CD4-positive, alpha-beta T cell treated with Interferon alpha-2 for 1 hour (primary cell): ENCODE data around the gene MDH2.
"Not testable (repeated sequence)": the region's sequence is repeated elsewhere in the genome, so short reads cannot be mapped to it uniquely, and the experiment has no call there.

Source experiments
- DNase-seq, 2 donors: peaks; one replicate each; pipeline ENCODE4 v3.0.0-alpha.2; 2020 to 2022

The MDH2 gene

DNA sequence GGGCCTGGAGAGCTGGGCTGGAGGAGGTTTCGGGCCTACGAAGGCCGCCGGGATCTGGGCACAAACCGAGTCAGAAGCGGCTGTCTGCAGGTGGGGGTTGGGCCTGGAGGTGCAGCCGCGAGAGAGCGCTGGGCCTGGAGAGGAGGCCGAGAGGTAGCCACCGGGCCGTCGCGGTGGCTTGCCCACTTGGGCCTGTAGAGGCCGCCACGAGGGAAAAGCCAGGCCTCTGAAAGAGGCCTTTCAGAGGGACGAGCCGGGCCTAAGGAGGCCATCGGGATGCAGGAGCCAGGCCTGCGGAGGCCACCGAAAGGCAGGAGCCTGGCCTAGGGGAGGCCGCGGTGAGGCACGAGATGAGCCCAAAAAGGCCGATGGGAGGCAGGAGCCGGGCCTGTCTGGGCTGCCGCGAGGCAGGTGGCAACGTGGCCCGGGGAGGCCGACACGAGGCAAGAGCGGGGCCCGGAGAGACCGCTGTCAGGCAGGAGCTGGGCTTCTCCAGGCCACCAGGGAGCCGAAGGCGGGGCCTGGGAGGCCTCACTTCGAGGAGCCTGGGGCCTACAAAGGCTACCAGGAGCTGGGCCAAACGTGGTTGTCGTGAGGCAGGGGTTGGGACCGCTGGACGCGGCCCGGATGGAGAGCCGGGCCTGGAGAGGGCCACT is 25.6 kb downstream of the MDH2 start:
- no peak for DNase-seq

DNA sequence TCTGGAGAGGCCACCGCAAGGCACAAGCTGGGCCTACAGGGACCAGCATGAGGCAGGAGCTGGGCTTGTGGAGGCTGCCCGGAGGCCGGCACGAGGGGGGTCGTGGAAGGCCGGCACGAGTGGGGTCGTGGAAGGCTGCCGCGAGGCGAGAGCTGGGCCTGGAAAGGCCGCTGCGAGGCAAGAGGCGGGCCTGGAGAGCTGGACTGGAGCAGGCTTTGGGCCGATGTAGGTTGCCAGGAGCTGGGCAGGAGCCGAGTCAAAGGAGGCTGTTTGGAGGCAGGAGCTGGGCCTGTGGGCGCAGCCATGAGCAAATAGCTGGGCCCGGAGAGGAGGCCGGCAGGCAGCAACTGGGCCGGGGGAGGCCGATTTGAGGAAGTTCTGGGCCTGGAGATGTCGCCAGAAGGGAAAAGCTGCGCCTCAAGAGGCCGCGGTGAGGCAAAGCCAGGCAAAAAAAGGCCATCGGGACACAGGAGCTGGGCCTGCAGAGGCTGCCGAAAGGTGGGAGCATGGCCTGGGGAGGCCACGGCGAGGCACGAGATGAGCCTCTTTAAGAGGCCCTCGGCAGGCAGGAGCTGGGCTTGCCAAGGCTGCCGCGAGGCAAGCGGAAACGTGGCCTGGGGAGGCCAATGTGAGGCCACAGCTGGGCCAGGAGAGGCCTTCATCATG is 26.5 kb downstream of the MDH2 start:
- DNase-seq = no peak

DNA sequence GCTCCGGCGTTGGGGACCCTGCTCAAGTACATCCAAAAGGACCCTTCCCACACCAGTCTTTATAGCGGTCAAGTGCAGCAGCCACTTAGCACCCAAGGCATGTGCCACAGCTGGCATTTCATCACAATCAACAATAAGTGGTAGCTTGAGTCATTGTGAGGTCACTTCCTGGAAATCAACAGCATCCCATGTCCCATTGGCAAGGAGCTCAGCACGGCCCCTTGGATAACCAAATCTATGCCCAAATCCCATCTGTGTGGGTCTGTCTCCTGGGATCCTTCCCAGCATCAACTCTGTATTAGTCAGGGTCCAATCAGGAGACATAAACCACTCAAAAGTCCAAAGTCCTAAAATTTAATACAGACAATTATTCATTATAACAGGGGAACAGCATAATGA is 27.1 kb downstream of the MDH2 start:
- DNase-seq = no peak

DNA sequence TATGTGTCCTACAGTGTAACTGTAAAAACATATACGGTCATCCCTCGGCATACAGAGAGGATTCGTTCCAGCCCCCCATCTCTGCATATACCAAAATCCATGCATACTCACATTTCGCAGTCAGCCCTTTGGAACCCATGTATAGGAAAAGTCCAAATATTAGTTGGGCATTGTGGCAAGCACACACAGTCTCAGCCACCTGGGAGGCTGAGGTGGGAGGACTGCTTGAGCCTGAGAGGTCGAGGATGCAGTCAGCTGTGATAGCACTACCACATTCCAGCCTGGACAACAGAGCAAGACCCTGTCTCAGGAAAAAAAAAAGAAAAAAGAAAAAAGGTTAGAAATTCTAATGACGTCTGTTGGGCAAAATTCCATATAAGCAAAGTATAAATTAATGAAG is 29.1 kb downstream of the MDH2 start:
- no peak for DNase-seq

DNA sequence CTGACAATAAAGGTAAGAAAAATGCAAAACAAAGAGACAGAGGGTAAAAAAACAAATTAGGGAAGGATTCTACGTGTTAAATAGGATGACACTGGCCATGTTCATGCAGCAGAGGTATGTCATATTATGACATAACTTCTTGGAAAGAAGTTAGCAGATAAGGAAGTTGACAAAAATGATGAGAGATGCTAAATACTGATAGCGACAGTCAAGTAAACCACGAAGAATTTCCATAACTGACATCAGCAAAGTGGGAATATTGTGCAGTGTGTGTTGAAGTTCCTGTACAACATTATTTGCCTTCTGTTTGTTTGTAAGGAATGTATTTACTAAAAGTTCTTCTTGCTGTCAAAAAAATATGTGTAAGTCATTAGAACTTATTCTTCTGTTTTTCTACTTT is 29.5 kb downstream of the MDH2 start:
- no peak for DNase-seq

DNA sequence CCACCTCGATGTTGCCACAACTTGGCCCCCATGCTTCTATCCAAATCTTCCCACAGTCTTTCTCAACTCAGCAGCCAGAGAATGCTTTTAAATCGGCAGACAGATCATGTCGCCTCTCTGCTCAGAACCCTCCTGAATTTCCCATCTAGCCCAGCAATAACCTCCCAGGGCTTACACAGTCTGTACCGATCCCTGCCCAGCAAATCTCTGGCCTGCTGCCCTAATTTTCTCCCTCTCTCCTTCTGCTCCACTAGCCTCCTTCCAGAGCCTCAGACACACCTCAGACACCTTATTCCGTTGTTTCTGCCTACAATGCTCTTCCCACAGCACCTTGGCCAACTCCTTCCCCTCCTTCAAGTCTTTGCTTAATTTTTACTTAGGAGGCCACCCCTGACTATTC is 32.3 kb downstream of the MDH2 start:
- DNase-seq = no peak

DNA sequence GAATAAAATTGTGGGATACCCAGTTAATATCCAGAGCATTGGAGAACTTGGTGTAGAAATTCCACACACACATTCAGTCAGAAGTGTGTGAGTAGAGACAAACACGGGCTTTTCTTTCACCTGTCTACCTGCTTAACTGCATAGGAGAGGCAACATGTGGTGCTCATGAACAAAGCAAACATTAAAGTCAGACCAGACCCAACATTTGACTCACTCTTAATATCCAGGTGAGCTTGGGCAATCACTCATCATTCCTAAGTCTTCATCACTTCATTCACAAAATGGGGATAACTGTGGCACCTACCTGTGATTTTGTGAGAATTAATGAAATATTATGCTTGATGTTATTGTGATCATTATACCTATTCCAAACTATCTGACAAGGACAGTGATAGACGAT is 36.2 kb downstream of the MDH2 start:
- DNase-seq = not testable (repeated sequence)

DNA sequence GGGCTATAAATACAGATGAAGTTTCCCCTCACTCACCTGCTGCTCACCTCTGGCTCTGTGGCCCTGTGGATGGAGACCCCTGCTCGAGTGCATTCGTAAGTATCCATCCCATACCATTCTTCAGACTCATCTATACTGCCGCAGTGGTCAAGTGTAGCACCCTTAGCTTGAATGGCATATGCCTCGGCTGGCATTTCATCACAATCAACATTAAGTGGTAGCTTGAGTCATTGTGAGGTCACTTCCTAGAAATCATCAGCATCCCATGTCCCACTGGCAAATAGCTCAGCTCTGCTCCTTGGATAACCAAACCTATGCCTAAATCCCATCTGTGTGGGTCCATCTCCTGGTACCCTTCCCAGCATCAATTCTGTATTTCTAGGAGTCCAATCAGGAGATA is 38.2 kb downstream of the MDH2 start:
- no peak for DNase-seq

DNA sequence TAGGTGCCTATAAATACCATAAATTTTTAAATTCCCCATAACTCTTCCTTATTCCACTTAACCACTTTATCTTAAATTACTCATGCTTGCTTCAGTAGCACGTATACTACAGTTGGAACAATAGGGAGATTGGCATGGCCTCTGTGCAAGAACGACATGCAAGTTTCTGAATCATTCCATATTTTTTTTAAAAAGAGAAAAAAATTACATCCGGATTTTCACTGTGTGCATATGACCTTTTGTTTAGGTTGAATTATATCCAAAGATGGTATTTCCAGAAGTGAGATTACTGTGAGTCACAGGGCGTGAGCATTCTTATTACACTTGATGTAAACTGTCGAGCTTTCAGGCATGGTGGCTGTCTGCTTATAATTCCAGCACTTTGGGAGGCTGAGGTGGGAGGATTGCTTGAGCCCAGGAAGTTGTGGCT is 39.5 kb downstream of the MDH2 start:
- not testable (repeated sequence) for DNase-seq

DNA sequence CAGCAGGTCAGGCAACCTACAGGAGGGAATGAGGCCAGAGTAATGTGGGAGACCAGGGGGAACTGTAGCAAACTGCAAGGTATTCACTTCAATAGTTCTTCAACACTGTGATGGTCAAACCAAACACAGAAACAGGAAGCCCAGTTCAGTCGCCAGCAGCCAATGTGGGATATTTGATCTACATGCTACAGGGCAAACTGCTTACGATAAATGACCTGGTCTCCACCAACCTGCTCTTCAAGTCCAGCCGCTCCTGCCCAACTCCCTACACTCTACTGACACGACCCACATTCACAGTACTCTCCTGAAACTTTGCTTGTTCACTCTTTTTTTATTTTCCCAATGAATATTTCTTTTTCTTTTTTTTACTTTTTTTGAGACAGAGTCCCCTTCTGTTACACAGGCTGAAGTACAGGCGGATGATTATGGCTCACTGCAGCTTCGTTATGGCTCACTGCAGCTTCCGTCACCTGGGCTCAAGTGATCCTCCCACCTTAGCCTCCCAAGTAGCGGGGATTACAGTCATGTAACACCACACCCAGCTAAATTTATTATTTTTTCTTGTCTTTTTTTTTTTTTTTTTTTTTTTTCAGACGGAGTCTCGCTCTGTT is 42.1 kb downstream of the MDH2 start:
- no peak for DNase-seq

DNA sequence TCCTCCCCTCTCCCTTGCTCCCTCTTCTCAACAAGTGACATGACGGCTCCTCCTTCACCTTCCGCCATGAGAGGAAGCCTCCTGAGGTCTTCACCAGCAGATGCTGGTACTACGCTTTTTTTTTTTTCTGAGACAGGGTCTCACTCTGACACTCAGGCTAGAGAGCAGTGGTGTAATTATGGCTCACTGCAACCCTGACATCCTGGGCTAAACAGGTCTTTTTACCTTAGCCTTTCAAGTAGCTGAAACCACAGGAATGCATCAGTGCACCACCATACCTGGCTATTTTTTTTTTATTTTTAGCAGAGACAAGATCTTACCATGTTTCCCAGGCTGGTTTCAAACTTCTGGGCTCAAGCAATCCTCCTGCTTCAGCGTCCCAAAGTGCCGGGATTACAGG is 43.6 kb downstream of the MDH2 start:
- no peak for DNase-seq

DNA sequence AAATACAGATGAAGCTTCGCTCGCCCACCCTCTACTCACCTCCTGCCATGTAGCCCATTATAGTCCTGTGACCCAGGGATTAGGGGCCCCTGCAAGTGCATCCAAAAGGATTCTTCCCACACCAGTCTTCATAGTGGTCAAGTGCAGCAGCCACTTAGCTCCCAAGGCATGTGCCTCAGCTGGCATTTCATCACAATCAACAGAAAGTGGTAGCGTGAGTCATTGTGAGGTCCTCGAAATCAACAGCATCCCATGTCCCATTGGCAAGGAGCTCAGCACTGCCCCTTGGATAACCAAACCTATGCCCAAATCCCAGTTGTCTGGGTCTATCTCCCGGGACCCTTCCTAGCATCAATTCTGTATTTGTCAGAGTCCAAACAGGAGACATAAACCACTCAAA is 45.6 kb downstream of the MDH2 start:
- DNase-seq = not testable (repeated sequence)

DNA sequence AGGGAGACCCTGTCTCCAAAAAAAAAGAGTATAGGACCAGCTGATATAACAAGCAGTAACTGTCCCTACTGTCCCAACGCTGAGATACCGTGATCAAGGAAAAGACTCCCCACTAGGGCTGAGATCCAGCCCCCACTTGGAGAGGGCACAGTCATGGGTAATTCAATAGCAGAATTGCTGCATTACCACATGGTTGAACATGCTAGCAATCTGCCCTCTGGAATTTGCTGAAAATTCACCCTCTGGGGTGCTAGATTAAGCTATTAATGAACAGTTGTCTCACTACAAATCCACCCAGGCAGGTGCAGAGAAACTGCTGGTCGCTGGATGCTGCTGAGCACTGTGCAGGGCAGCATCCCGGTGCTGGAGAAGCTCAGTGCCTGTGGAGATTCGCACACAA is 46.4 kb downstream of the MDH2 start:
- not testable (repeated sequence) for DNase-seq

DNA sequence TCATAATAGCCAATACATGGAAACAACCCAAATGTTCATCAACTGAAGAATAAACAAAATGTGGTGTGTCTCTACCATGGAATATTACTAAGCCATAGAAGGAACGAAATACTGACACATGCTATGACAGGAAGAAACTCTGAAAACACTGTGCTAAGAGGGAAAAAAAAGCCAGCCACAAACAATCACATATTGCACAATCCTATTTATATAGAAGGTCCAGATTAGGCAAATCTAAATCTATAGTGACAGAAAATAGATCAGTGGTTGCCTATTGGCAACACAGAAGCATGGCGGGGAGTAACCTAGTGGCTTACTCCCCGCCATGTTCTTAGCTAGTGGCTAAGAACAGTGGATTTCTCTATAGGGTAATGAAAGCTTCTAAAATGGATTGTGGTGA is 48.0 kb downstream of the MDH2 start:
- DNase-seq = no peak

DNA sequence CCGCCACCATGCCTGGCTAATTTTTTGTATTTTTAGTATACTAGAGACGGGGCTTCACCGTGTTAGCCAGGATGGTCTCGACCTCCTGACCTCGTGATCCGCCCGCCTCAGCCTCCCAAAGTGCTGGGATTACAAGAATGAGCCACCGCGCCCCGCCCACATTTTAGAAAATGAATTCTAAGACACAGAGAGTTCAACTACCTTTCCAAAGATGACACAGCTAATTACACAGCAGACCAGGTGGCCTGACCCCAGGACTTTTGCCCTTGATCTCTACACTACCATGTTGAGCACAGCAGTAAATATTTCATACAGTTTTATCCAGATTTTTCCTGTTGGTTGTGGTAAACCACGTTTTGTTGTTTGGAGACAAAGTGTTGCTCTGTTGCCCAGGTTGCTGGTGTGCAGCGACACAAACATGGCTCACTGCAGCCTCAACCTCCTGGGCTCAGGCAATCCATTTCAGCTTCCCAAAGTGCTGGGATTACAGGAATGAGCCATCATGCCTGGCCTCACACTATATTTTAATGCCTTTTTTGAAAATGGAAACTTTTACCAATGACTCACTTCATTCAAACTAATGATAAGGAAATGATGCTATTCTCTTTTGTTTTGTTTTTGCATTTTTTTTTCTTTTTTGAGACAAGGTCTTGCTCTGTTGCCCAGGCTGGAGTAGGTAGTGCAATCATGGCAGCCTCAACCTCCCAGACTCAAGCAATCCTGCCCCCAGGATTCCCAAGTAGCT is 54.0 kb downstream of the MDH2 start:
- not testable (repeated sequence) for DNase-seq

DNA sequence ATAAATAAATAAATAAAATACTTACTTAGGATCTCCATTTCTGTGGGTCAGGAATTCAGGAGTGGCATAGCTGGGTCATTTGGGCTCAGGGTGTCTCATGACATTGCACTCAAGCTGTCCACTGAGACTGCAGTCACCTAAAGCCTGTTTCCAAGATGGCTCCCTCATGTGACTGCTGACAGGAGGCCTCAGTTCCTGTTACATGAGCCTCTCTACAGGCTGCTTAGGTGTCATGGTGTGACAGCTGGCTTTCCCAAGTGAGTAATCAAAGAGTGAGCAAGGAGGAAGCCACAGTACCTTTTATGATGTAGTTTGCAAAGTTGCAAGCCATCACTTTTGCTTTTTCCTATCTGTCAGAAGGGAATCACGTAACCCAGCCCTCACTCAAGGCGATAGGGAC is 55.9 kb downstream of the MDH2 start:
- not testable (repeated sequence) for DNase-seq

DNA sequence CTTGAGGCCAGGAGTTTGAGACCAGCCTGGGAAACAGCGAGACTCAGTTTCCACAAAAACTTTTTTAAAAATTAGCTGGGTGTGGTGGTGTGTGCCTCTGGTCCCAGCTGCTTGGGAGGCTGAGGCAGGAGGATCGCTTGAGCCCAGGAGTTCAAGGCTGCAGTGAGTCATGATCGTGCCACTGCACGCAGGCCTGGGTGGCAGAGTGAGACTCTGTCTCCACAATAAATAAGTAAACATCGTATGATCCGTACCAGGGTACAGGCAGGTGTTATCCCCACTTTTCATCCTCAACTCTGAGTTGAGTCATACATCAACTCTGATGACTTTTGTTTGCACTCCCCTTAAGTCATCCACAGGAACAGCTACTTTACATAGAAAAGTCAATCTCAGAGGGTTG is 58.2 kb downstream of the MDH2 start:
- DNase-seq = not testable (repeated sequence)

DNA sequence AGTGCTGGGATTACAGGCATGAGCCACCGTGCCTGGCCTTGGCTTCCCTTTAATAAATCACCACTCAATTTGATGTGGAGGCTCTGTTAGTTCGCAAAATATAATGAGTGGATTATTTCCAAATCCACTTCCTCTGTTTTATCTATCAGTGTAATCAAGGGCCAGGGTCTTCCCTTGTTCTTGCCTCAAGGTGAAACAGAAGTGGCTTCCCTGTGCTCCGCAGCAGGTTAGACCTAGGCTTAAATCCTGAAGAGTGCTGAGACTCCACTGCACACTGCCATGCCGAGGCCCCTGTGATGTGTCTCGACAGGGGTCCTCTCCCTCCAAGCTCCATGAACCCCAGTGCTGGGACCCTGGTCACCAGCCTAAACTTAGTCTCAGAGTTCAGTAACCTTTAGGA is 59.0 kb downstream of the MDH2 start:
- no peak for DNase-seq

DNA sequence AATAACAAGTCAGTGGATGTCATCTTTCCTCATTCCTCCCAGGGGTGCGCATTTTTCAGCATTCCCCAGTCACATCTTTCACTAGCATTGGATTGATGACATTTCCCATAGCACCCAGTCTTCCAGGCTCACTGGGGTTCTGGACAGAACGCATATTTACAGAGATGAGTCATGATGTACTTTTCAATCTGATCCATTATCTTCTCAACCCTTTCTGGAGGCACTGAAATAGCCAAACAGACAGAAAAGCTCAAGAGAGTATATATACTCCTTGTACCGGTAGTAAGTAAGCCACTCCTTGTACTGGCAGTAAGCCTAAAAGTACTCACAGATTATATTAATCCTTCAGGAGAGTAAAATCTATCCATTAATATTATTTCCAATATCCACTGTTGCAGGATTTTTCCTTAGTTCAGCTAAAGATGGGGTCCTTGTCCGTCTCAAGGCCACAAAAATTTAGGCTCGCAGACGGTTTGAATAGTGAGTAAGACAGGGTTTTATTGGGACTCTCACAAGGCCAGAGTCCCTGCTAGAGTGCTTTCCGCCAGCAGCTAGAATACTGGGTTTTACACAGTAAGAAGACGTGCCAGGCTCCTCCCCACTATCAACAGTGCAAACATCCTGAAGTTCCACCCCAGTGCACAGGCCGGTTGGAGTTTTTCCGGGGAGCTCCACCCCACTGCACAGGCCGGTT is 60.8 kb downstream of the MDH2 start:
- no peak for DNase-seq

DNA sequence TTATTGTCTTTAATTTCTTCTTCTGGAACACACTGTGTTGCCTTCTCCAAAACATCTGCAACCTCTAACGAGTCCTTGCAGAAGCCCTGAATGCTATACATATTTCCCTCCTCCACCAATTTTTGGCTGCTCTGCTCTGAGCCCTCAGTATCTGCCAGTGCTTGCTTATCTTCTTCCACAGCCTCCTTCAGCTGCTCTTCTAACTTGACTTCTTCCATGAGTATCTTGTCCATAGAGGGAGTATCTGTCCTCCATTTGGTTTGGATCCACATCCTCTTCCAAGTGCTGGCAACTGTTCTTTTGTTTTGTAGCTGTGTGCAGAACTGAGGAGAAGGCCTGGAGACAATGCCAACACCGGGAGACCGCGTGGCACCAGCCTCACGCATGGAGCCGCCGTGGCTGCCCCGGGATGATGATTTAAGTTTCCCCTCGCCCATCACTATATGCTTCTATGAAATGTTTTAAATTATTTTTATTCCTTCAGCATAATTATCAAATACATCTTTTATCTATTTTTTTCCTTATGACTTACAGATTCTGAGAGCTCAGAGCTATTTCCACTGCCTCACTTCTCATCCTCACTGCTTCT is 65.2 kb downstream of the MDH2 start:
- DNase-seq = not testable (repeated sequence)

DNA sequence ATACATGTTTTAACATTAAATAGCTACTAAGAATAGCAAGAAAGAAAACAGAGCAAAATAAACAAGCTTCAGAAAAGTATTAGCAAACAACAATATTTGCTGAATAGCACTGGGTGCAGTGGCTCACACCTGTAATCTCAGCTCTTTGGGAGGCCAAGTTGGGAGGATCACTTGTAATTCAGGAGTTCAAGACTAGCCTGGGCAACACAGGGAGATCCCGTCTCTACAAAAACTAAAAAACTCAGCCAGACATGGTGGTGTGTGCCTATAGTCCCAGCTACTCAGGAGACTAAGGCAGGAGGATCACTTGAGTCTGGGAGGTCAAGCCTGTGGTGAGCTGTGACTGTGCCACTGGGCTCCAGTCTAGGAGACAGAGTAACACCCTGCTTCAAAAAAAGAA is 66.8 kb downstream of the MDH2 start:
- not testable (repeated sequence) for DNase-seq
